Measurements from ENCODE around the gene OGDH.
"Not testable (repeated sequence)": the region's sequence is repeated elsewhere in the genome, so short reads cannot be mapped to it uniquely, and the experiment has no call there.

Gene OGDH

GRCh38 chr7:44709011-44709915 lies 102.8 kb downstream of the OGDH start:
- DNase-seq: no peak

GRCh38 chr7:44709945-44710596 lies 103.6 kb downstream of the OGDH start:
- DNase-seq: no peak

- DNase-seq: no peak
These were observed 105.1 kb downstream of the OGDH start for GRCh38 chr7:44711528-44711927.

GRCh38 chr7:44712012-44712411 lies 105.6 kb downstream of the OGDH start:
- no peak for DNase-seq

GRCh38 chr7:44713141-44713540 lies 106.7 kb downstream of the OGDH start:
- DNase-seq: no peak

GRCh38 chr7:44713680-44714335 lies 107.4 kb downstream of the OGDH start:
- no peak for DNase-seq

GRCh38 chr7:44716205-44716604 lies 109.8 kb downstream of the OGDH start:
- DNase-seq: no peak

GRCh38 chr7:44720301-44720700 lies 113.9 kb downstream of the OGDH start:
- no peak for DNase-seq

GRCh38 chr7:44724276-44724675 lies 117.8 kb downstream of the OGDH start:
- no peak for DNase-seq

GRCh38 chr7:44726250-44726649 lies 119.8 kb downstream of the OGDH start:
- DNase-seq: not testable (repeated sequence)

- DNase-seq: no peak
These were observed 120.9 kb downstream of the OGDH start for GRCh38 chr7:44727158-44727936.

- DNase-seq: no peak
These were observed 121.5 kb downstream of the OGDH start for GRCh38 chr7:44727937-44728262.

GRCh38 chr7:44729949-44730590 lies 123.6 kb downstream of the OGDH start:
- DNase-seq: no peak

GRCh38 chr7:44732971-44733370 lies 126.5 kb downstream of the OGDH start:
- DNase-seq: not testable (repeated sequence)

GRCh38 chr7:44733708-44734481 lies 127.5 kb downstream of the OGDH start:
- DNase-seq: no peak

GRCh38 chr7:44735403-44736165 lies 129.2 kb downstream of the OGDH start:
- no peak for DNase-seq

- DNase-seq: no peak
These were observed 130.5 kb downstream of the OGDH start for GRCh38 chr7:44736896-44737295.

GRCh38 chr7:44738051-44738723 lies 131.8 kb downstream of the OGDH start:
- no peak for DNase-seq

- no peak for DNase-seq
These were observed 132.6 kb downstream of the OGDH start for GRCh38 chr7:44738876-44739665.
